ELR (cell line): Measurements from ENCODE around the gene CTIF.
"Not testable (repeated sequence)": the region's sequence is repeated elsewhere in the genome, so short reads cannot be mapped to it uniquely, and the experiment has no call there.

Experiments
- DNase-seq: peaks from one replicate; pipeline ENCODE4 v3.0.0-alpha.2; 2015; ENCODE audit warnings: low read depth

Gene CTIF

GRCh38 chr18:48707636-48708296, 168.9 kb downstream of the CTIF start:
- no peak for DNase-seq

- DNase-seq = no peak
Measured at GRCh38 chr18:48708807-48709206, 170.0 kb downstream of the CTIF start.

- no peak for DNase-seq
Measured at GRCh38 chr18:48709371-48710062, 170.7 kb downstream of the CTIF start.

GRCh38 chr18:48711651-48712486, 173.0 kb downstream of the CTIF start:
- peak; percentile 68 for DNase-seq

GRCh38 chr18:48713309-48713708, 174.5 kb downstream of the CTIF start:
- DNase-seq = no peak

GRCh38 chr18:48714873-48715272, 176.0 kb downstream of the CTIF start:
- no peak for DNase-seq

GRCh38 chr18:48715711-48716361, 177.0 kb downstream of the CTIF start:
- DNase-seq = no peak

- DNase-seq = not testable (repeated sequence)
Measured at GRCh38 chr18:48717227-48717626, 178.4 kb downstream of the CTIF start.

GRCh38 chr18:48718251-48718959, 179.6 kb downstream of the CTIF start:
- no peak for DNase-seq

GRCh38 chr18:48719388-48719787, 180.6 kb downstream of the CTIF start:
- DNase-seq = peak; percentile 9

- DNase-seq = peak; percentile 37
Measured at GRCh38 chr18:48719974-48720654, 181.3 kb downstream of the CTIF start.

GRCh38 chr18:48720655-48721025, 181.8 kb downstream of the CTIF start:
- DNase-seq = no peak

GRCh38 chr18:48721312-48721711, 182.5 kb downstream of the CTIF start:
- DNase-seq = no peak

- DNase-seq = no peak
Measured at GRCh38 chr18:48723016-48723415, 184.2 kb downstream of the CTIF start.

GRCh38 chr18:48723837-48724236, 185.0 kb downstream of the CTIF start:
- DNase-seq = no peak

- DNase-seq = no peak
Measured at GRCh38 chr18:48724442-48724841, 185.6 kb downstream of the CTIF start.

- DNase-seq = no peak
Measured at GRCh38 chr18:48724939-48725338, 186.1 kb downstream of the CTIF start.

- no peak for DNase-seq
Measured at GRCh38 chr18:48725562-48725961, 186.7 kb downstream of the CTIF start.

GRCh38 chr18:48727681-48728080, 188.8 kb downstream of the CTIF start:
- DNase-seq = peak; percentile 76

- DNase-seq = peak; percentile 99
Measured at GRCh38 chr18:48728204-48728833, 189.5 kb downstream of the CTIF start.

- DNase-seq = no peak
Measured at GRCh38 chr18:48729404-48729803, 190.6 kb downstream of the CTIF start.
